Activated CD4-positive, alpha-beta T cell treated with anti-CD3 and anti-CD28 coated beads, Interleukin-2, amount 10 ng/mL, durations not matched to agents 24 days and 14 days (primary cell): ENCODE measurements around the gene PRAMEF26. TPM values are rescaled to one million over a fixed set of nuclear protein-coding genes. Genes with fewer than 3 reads are reported as not detected.
"Not testable (repeated sequence)": the region's sequence is repeated elsewhere in the genome, so short reads cannot be mapped to it uniquely, and the experiment has no call there.

Source experiments
- DNase-seq: peaks from one replicate; pipeline ENCODE4 v3.0.0; 2022
- H3K27ac Mint-ChIP-seq: one replicate; pipeline ENCODE4 v1.8.0; 2022; ENCODE audit warnings: mild to moderate bottlenecking, mixed read lengths
- H3K27me3 Mint-ChIP-seq: one replicate; pipeline ENCODE4 v1.8.0; 2022; ENCODE audit warnings: mixed read lengths
- H3K36me3 Mint-ChIP-seq: one replicate; pipeline ENCODE4 v1.8.0; 2022; ENCODE audit warnings: low read depth, mild to moderate bottlenecking, mixed read lengths
- H3K4me1 Mint-ChIP-seq: one replicate; pipeline ENCODE4 v1.8.0; 2021; ENCODE audit warnings: mixed read lengths
- H3K4me3 Mint-ChIP-seq: one replicate; pipeline ENCODE4 v1.8.0; 2022; ENCODE audit warnings: mild to moderate bottlenecking, moderate library complexity, mixed read lengths
- H3K9me3 Mint-ChIP-seq: one replicate; pipeline ENCODE4 v1.8.0; 2021; ENCODE audit warnings: mixed read lengths
- intact Hi-C: fragments of 100-400 bp; cut with micrococcal nuclease; formaldehyde crosslinking; loops from one replicate; pipeline ENCODE4 v1.15.1; 2023
- total RNA-seq: library from RNA; stranded (reverse); gene quantifications from 2 replicates; pipeline ENCODE4 v1.2.3, GENCODE V29; 2022

PRAMEF26 gene
- not detected in 2 replicates for total RNA-seq

DNA sequence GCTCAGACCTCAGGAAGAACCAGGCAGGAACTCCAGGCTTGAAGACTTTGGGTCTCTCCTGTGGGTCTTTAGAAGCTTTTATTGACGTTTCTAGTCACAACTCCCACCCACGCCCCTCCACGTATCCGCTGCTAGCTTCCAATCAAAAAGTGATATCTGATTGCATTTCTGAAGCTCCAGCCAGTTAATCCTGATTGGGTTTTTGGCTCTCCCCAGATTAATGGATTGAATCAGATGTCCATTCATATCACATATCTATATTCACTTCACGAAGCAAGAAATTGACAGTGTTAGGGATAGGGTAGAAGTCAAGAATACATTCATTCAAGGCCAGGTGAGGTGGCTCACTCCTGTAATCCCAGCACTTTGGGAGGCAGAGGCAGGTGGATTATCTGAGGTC is at the start of gene PRAMEF26:
PRAMEF26 (minus strand) TSS at position 101 of the 400 bp plus-strand sequence. CDS start 2,914 bp downstream, outside the sequence.
- H3K36me3 Mint-ChIP-seq, H3K4me1 Mint-ChIP-seq, intact Hi-C loops, H3K27me3 Mint-ChIP-seq, DNase-seq, H3K27ac Mint-ChIP-seq, H3K9me3 Mint-ChIP-seq, H3K4me3 Mint-ChIP-seq: not testable (repeated sequence)

DNA sequence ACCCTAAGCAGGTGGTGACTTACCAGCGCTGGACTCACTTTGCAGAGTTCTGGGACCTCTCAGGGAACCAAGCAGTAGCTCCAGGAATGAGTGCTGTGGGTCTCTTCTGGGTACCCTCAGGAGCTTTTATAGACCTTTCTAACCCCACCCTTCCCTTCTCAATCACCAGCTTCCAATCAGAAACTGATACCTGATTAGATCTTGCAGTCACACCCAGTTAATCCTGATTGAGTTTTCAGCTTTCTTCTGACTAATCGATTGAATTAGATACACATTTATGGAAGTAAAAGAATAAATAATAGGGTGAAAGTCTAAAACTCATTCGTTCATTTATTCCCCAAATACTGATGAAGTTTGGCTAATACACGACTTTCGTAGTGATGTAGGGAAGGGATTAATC is 45.5 kb upstream of the PRAMEF26 start, which contains the start of gene PRAMEF13:
PRAMEF13 (minus strand) TSS at position 101 of the 400 bp plus-strand sequence. CDS start 1,820 bp downstream, outside the sequence.
- intact Hi-C loops, H3K27ac Mint-ChIP-seq, H3K9me3 Mint-ChIP-seq, H3K4me1 Mint-ChIP-seq, H3K4me3 Mint-ChIP-seq, H3K27me3 Mint-ChIP-seq, DNase-seq, H3K36me3 Mint-ChIP-seq: not testable (repeated sequence)

DNA sequence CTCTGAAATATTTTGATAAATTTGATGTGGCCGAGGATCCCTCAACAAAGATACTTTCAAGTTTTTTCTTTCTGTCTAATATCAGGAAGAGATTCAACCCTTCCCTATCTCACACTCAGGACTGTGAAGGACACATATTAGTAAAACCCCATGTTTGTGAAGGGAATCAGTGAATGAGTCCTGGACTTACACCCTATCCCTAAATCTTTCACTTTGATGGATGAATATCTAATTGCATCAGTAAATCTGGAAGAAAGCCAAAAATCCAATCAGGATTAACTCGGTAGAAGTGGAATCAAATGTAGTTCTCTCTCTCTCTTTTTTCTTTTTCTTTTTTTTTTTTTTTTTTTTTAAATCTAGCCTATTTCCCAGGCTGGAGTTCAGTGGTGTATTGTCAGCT is 15.7 kb upstream of the PRAMEF26 start, which contains the start of gene PRAMEF9:
PRAMEF9 (plus strand) TSS at position 301 of the 400 bp plus-strand sequence. CDS start 3,433 bp downstream, outside the sequence.
- intact Hi-C loops, H3K27ac Mint-ChIP-seq, DNase-seq, H3K9me3 Mint-ChIP-seq, H3K4me1 Mint-ChIP-seq, H3K4me3 Mint-ChIP-seq, H3K36me3 Mint-ChIP-seq, H3K27me3 Mint-ChIP-seq: not testable (repeated sequence)

DNA sequence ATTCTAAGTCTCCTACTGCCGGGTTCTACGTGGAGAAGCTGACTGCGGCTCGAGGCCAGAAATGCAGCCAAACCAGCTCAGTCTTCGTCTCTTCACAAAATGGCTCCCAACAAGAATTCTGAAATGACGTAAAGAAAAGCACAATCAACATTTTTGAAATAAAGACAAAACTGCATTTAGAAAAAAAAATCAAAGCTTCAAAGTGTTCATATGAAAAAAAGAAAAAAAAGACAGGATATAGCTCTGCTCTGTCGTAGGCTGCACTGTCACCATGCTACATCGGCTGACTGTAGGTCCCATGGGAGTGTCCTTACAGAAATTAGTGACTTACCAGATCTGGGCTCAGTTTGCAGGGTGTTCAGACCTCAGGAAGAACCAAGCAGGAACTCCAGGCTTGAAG is 9.7 kb upstream of the PRAMEF26 start, which contains the start of gene HNRNPCL4:
HNRNPCL4 (minus strand) TSS at position 101 of the 400 bp plus-strand sequence. CDS start 164 bp downstream, outside the sequence.
- H3K9me3 Mint-ChIP-seq, H3K4me3 Mint-ChIP-seq, intact Hi-C loops, DNase-seq, H3K27ac Mint-ChIP-seq, H3K4me1 Mint-ChIP-seq, H3K36me3 Mint-ChIP-seq, H3K27me3 Mint-ChIP-seq: not testable (repeated sequence)

DNA sequence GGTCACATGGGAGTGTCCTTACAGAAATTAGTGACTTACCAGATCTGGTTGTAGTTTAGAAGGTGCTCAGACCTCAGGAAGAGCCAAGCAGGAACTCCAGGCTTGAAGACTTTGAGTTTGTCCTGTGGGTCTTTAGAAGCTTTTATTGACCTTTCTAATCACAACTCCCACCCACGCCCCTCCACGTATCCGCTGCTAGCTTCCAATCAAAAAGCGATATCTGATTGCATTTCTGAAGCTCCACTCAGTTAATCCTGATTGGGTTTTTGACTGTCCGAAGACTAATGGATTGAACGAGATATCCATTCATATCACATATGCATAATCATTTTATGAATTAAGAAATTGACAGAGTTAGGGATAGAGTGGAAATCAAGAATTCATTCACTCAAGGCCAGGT is 39.1 kb downstream of the PRAMEF26 start, which contains the start of gene HNRNPCL2:
HNRNPCL2 (minus strand) TSS at position 101 of the 400 bp plus-strand sequence. CDS start 454 bp downstream, outside the sequence.
- H3K27me3 Mint-ChIP-seq, H3K4me3 Mint-ChIP-seq, intact Hi-C loops, DNase-seq, H3K36me3 Mint-ChIP-seq, H3K4me1 Mint-ChIP-seq, H3K27ac Mint-ChIP-seq, H3K9me3 Mint-ChIP-seq: not testable (repeated sequence)

Other genes starting within 250 kb of the PRAMEF26 start
- not detected in 2 replicates for gene PRAMEF7, start 239.4 kb downstream of the PRAMEF26 start, total RNA-seq
- gene PRAMEF6, start 208.4 kb downstream of the PRAMEF26 start, total RNA-seq: not detected in 2 replicates
- gene PRAMEF27, start 99.4 kb downstream of the PRAMEF26 start, total RNA-seq: not detected in 2 replicates
- gene HNRNPCL3, start 95.2 kb downstream of the PRAMEF26 start, total RNA-seq: not detected in 2 replicates
- gene PRAMEF25, start 85.2 kb downstream of the PRAMEF26 start, total RNA-seq: not detected in 2 replicates
- gene HNRNPCL2, start 39.2 kb downstream of the PRAMEF26 start, total RNA-seq: not detected in 2 replicates
- gene HNRNPCL4, start 9.6 kb upstream of the PRAMEF26 start, total RNA-seq: not detected in 2 replicates
- gene PRAMEF9, start 15.8 kb upstream of the PRAMEF26 start, total RNA-seq: not detected in 2 replicates
- not detected in 2 replicates for gene PRAMEF13, start 45.4 kb upstream of the PRAMEF26 start, total RNA-seq
- not detected in 2 replicates for gene PRAMEF18, start 70.1 kb upstream of the PRAMEF26 start, total RNA-seq
- not detected in 2 replicates for gene PRAMEF5, start 98.2 kb upstream of the PRAMEF26 start, total RNA-seq
- gene PRAMEF8, start 129.1 kb upstream of the PRAMEF26 start, total RNA-seq: not detected in 2 replicates
- not detected in 2 replicates for gene PRAMEF33, start 147.5 kb upstream of the PRAMEF26 start, total RNA-seq
- not detected in 2 replicates for gene PRAMEF15, start 159.6 kb upstream of the PRAMEF26 start, total RNA-seq
- not detected in 2 replicates for gene PRAMEF14, start 191.1 kb upstream of the PRAMEF26 start, total RNA-seq
- not detected in 2 replicates for gene PRAMEF19, start 215.9 kb upstream of the PRAMEF26 start, total RNA-seq
- not detected in 2 replicates for gene PRAMEF17, start 233.6 kb upstream of the PRAMEF26 start, total RNA-seq